K562 (cell line): ENCODE measurements around the gene LLPH. TPM values are rescaled to one million over a fixed set of nuclear protein-coding genes. Genes with fewer than 3 reads are reported as not detected.

Experiments
- ATAC-seq: fragments of 200-7000 bp; cut with Tn5 transposase; 3 replicates; pipeline ENCODE4 v1.9.1; 2020; ENCODE audit warnings: moderate library complexity
- BruUV-seq: library from RNA; stranded (reverse); fragments of 400-500 nt; replicated peaks from 2 replicates; lab custom pipeline; 2021; lab: Mats Ljungman, UMichigan
- CTCF ChIA-PET: fragments of 300-600 bp; formaldehyde crosslinking; extraction: SDS; loops from one replicate; lab custom pipeline; 2021; ENCODE audit warnings: low intra/inter-chr PET ratio; lab: Yijun Ruan, JAX
- POLR2A ChIA-PET: fragments of 300-600, 350-650 bp; sonication (Branson Sonifier 250); formaldehyde crosslinking; extraction: SDS; loops from one replicate; lab custom pipeline; 2021; ENCODE audit warnings: antibody characterized with exemption, inconsistent platforms; lab: Yijun Ruan, JAX
- DNase-seq, 4 experiments: peaks; one replicate each; pipeline versions ENCODE4 v3.0.0 to v3.0.0-alpha.2; 2011 to 2018; ENCODE audit warnings: low spot score in 3 of 4, mixed read lengths in 3 of 4; ENCODE audit errors: extremely low read depth in 1 of 4
- FAIRE-seq: peaks from 2 replicates; lab custom pipeline; 2011; peaks lifted over from hg19 to GRCh38; lab: Jason Lieb, UNC
- H2AFZ ChIP-seq: 2 replicates; pipeline ENCODE4 v1.6.0; 2011; ENCODE audit warnings: low read depth, low read length, control low read depth, inconsistent platforms
- H3K27ac ChIP-seq: fragments of 200-600 bp; 3 replicates; pipeline ENCODE4 v1.8.0; 2011; ENCODE audit warnings: low read depth, mild to moderate bottlenecking, control low read depth, inconsistent platforms, low read length, moderate library complexity, mixed read lengths; ENCODE audit errors: extremely low read depth
- H3K27me3 ChIP-seq, 2 experiments: fragments of 300-600 bp in 1 of 2; 2 replicates in 1 of 2; 3 replicates in 1 of 2; pipeline versions ENCODE4 v1.6.0 to v1.8.0; 2011; ENCODE audit warnings: inconsistent platforms in 2 of 2, low read length in 2 of 2, mild to moderate bottlenecking in 1 of 2, mixed read lengths in 1 of 2, moderate library complexity in 1 of 2; ENCODE audit not compliant: control insufficient read depth in 2 of 2, insufficient read depth in 2 of 2
- H3K36me3 ChIP-seq: fragments of 300-600 bp; 3 replicates; pipeline ENCODE4 v1.8.0; 2011; ENCODE audit warnings: mild to moderate bottlenecking, low read length, inconsistent platforms; ENCODE audit not compliant: control insufficient read depth, insufficient read depth
- H3K4me1 ChIP-seq, 2 experiments: fragments of 200-600 bp in 1 of 2; replicated peaks in 1 of 2; 2 replicates in 1 of 2; 3 replicates in 1 of 2; pipeline versions ENCODE4 v1.5.1 to v1.8.0; 2011; ENCODE audit warnings: inconsistent platforms in 2 of 2, low read length in 2 of 2, mild to moderate bottlenecking in 1 of 2, mixed read lengths in 1 of 2, moderate library complexity in 1 of 2; ENCODE audit not compliant: control insufficient read depth in 2 of 2, insufficient read depth in 2 of 2
- H3K4me2 ChIP-seq: 2 replicates; pipeline ENCODE4 v1.6.1; 2011; ENCODE audit warnings: low read length, control low read depth, inconsistent platforms, mixed read lengths; ENCODE audit not compliant: insufficient read depth
- H3K4me3 ChIP-seq: fragments of 200-600 bp; sonication (generic), shearing (Covaris generic); 2 replicates; pipeline ENCODE4 v1.5.1; 2016; ENCODE audit warnings: control low read depth, inconsistent platforms
- H3K79me2 ChIP-seq: fragments of 200-600 bp; 3 replicates; pipeline ENCODE4 v1.8.0; 2011; ENCODE audit warnings: low read length, inconsistent platforms; ENCODE audit not compliant: control insufficient read depth, insufficient read depth
- H3K9ac ChIP-seq, 2 experiments: 2 replicates each; pipeline versions ENCODE4 v1.6.0 to v1.6.1; 2011; ENCODE audit warnings: low read depth in 2 of 2, low read length in 2 of 2, control low read depth in 1 of 2, inconsistent platforms in 1 of 2, mild to moderate bottlenecking in 1 of 2, mixed read lengths in 1 of 2; ENCODE audit not compliant: insufficient read depth in 1 of 2
- H3K9me1 ChIP-seq: one replicate; pipeline ENCODE4 v1.6.0; 2011; ENCODE audit warnings: inconsistent platforms, mild to moderate bottlenecking, low read length, moderate library complexity; ENCODE audit not compliant: control insufficient read depth, insufficient read depth
- H3K9me3 ChIP-seq: replicated peaks from 2 replicates; pipeline ENCODE4 v1.5.1; 2011; ENCODE audit warnings: low read depth, low read length, inconsistent platforms; ENCODE audit not compliant: control insufficient read depth, insufficient read depth
- H4K20me1 ChIP-seq: replicated peaks from 2 replicates; pipeline ENCODE4 v1.6.1; 2011; ENCODE audit warnings: low read length, inconsistent platforms, mixed read lengths; ENCODE audit not compliant: control insufficient read depth, insufficient read depth
- E4F1 ChIP-seq: fragments of 250-450 bp; sonication (Bioruptor Pico); IDR thresholded peaks from 2 replicates; pipeline ENCODE4 v1.5.0; 2021; ENCODE audit warnings: mild to moderate bottlenecking, borderline replicate concordance
- ESRRB ChIP-seq: fragments of 250-450 bp; sonication (Bioruptor Pico); IDR thresholded peaks from 2 replicates; pipeline ENCODE4 v1.5.0; 2020; ENCODE audit warnings: mild to moderate bottlenecking, moderate library complexity, borderline replicate concordance
- ETV5 ChIP-seq: sonication (generic); formaldehyde crosslinking; IDR thresholded peaks from 2 replicates; pipeline ENCODE4 v1.4.0; 2020; ENCODE audit warnings: low read depth, mild to moderate bottlenecking, missing genetic modification reagents
- JUND ChIP-seq, 2 experiments: IDR thresholded peaks; 2 replicates in 1 of 2; 3 replicates in 1 of 2; pipeline ENCODE4 v1.6.1; 2011; ENCODE audit warnings: borderline replicate concordance in 2 of 2, low read depth in 2 of 2, low read length in 2 of 2, improper control_type of control experiment in 1 of 2, missing biosample characterization in 1 of 2, missing genetic modification characterization in 1 of 2, missing genetic modification reagents in 1 of 2
- KDM1A ChIP-seq, 2 experiments: fragments of 450-650 bp; IDR thresholded peaks; 2 replicates each; pipeline ENCODE4 v1.6.1; 2016; ENCODE audit warnings: mild to moderate bottlenecking in 2 of 2
- NR2C1 ChIP-seq, 2 experiments: fragments of 450-650 bp; IDR thresholded peaks; 2 replicates each; pipeline ENCODE4 v1.6.1; 2017; ENCODE audit warnings: mild to moderate bottlenecking in 2 of 2, antibody characterized with exemption in 1 of 2, inconsistent platforms in 1 of 2, missing compliant biosample characterization in 1 of 2, missing genetic modification characterization in 1 of 2
- TBP ChIP-seq: optimal IDR thresholded peaks from 2 replicates; pipeline ENCODE3; 2011; ENCODE audit warnings: low read depth, low read length, improper control_type of control experiment
- TCFL5 ChIP-seq: fragments of 250-450 bp; sonication (Bioruptor Pico); conservative IDR thresholded peaks from 2 replicates; pipeline ENCODE4 v1.6.1; 2021; ENCODE audit warnings: mild to moderate bottlenecking, moderate library complexity, matching md5 sums
- WGBS: fragments of 100-300 bp; shearing (Covaris generic); methylation state at CpG from one replicate; pipeline ENCODE4 v1.1.6; 2016; ENCODE audit warnings: low coverage, mixed read lengths; ENCODE audit not compliant: insufficient coverage; ENCODE audit errors: missing lambda C conversion rate; 5-methylcytosine and 5-hydroxymethylcytosine counted together
- in situ Hi-C: fragments of 300-500 bp; cut with MboI; formaldehyde crosslinking; loops from 4 replicates; pipeline ENCODE4 v1.15.0; 2018; ENCODE audit warnings: inconsistent platforms, mixed read lengths
- intact Hi-C: fragments of 100-400 bp; cut with micrococcal nuclease; formaldehyde crosslinking; loops from 2 replicates; pipeline ENCODE4 v1.14.2; 2022
- polyA plus RNA-seq, 8 experiments: library from polyadenylated mRNA; depleted of rRNA in 4 of 8; stranded (reverse) in 5 of 8; unstranded in 3 of 8; fragments of >200 nt; fragmentation: Nextera tagmentation in 2 of 8; fragmentation: Illumina TruSeq in 1 of 8; extraction: Ambion mirVana in 2 of 8; extraction: Trizol in 1 of 8; gene quantifications; 2 replicates each; pipeline versions ENCODE4 v1.2.1 to v1.2.3, GENCODE V29; 2011 to 2014; ENCODE audit warnings: inconsistent platforms in 1 of 8, missing spikeins in 1 of 8
- total RNA-seq, 7 experiments: library from RNA; depleted of rRNA in 6 of 7; stranded (reverse); fragments of >200 nt in 6 of 7; fragmentation: Illumina TruSeq in 2 of 7; extraction: Trizol in 2 of 7; gene quantifications; 2 replicates each; pipeline versions ENCODE4 v1.2.1 to v1.2.3, GENCODE V29; 2011 to 2021; ENCODE audit warnings: low replicate concordance in 1 of 7
- TF ChIP-seq, protein P1 (sequence below): fragments of 250-450 bp; sonication (Bioruptor Pico); IDR thresholded peaks from 2 replicates; pipeline ENCODE4 v1.8.0; 2022; ENCODE audit warnings: moderate library complexity, mild to moderate bottlenecking, inconsistent platforms

The LLPH gene
- total and polyA plus RNA-seq, 9 of the 15 experiments (the other 6 are each of a cell fraction or from before 2014, with no cell fraction given): 19.1 to 87.3 (median 59.6) TPM

- ATAC-seq: no peak
- POLR2A ChIA-PET: interaction anchor here (0.7 to 1.7 kb wide), 3 partner anchors 17 to 250 kb away, joined by 3 to 4 read pairs (median 4); partner anchors contain the start of genes LLPH and TMBIM4
- 88% methylated on average over 1 of the region's 1 CpG for WGBS
- TF ChIP-seq JUND (IDR thresholded peaks at IDR 0.05; ENCODE audit: borderline replicate concordance, low read depth, low read length) (no peak), JUND (tag; IDR thresholded peaks at IDR 0.05; ENCODE audit: borderline replicate concordance, low read depth, low read length) (no peak), ETV5 (CRISPR knock-in tag) (no peak), NR2C1 (IDR thresholded peaks at IDR 0.05) (no peak), NR2C1 (tag; IDR thresholded peaks at IDR 0.05) (no peak), TCFL5 (CRISPR knock-in tag) (no peak), TBP (no peak), KDM1A (IDR thresholded peaks at IDR 0.05) (no peak), E4F1 (no peak), ESRRB (CRISPR knock-in tag) (no peak)
- TF ChIP-seq, protein P1, sequence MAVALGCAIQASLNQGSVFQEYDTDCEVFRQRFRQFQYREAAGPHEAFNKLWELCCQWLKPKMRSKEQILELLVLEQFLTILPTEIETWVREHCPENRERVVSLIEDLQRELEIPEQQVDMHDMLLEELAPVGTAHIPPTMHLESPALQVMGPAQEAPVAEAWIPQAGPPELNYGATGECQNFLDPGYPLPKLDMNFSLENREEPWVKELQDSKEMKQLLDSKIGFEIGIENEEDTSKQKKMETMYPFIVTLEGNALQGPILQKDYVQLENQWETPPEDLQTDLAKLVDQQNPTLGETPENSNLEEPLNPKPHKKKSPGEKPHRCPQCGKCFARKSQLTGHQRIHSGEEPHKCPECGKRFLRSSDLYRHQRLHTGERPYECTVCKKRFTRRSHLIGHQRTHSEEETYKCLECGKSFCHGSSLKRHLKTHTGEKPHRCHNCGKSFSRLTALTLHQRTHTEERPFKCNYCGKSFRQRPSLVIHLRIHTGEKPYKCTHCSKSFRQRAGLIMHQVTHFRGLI: no peak
- Histone ChIP-seq H3K36me3 (no peaks in the 10 kb centered on the region), H3K4me3 (no peak overlapping the region), H3K9ac (no peak overlapping the region), H3K79me2 (no peaks in the 10 kb centered on the region), H4K20me1 (no peaks in the 10 kb centered on the region), H3K27ac (no peak overlapping the region), H3K4me1 (peaks cover 0 to 11% of the 10 kb centered on the region in 2 experiments; a peak in 3 of 5 replicates), H3K27me3 (no peaks in the 10 kb centered on the region), H3K9me3 (no peaks in the 10 kb centered on the region), H2AFZ (no peak overlapping the region), H3K4me2 (no peak overlapping the region), H3K9me1 (no peaks in the 10 kb centered on the region)
- no peak for DNase-seq
- no peak for FAIRE-seq
- intact Hi-C loops (no loop called here), in situ Hi-C loops (no loop called here)
- no TSS peak for BruUV-seq
- CTCF ChIA-PET: no interaction called here
Measured at GRCh38 chr12:66152732-66153131, 22.2 kb upstream of the LLPH start.
